Inflammatory macrophage treated with lipopolysaccharide for 4 hours (primary cell): Measurements from ENCODE around the gene SOX9.

ENCODE experiments used
- DNase-seq: peaks from one replicate; pipeline ENCODE4 v3.0.0-alpha.2; 2020

SOX9 gene

GRCh38 chr17:72120642-72121163 is at the start of gene SOX9:
SOX9 (plus strand) TSS chr17:72121020; CDS start chr17:72121392, 372 bp downstream.
- DNase-seq = no peak

DNA sequence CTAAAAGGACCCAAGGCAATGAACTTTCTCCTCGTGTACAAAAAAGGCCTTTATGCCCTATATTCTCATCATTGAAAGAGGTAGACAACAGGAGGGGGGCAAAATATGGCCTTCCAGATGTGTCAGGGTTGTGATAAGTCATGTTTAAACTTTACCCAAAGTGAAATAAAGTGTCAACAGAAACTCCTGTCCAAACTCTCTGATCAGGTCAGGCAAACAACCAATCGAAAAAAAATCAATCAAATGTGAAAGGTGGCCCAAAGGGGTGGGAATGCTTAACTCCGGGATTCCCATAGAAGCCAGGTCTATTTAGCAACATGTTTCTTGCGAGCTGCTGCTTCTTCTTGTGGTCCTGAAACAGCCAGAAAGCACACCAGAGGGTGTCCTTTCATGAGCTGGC is 49.5 kb upstream of the SOX9 start:
- DNase-seq = no peak

DNA sequence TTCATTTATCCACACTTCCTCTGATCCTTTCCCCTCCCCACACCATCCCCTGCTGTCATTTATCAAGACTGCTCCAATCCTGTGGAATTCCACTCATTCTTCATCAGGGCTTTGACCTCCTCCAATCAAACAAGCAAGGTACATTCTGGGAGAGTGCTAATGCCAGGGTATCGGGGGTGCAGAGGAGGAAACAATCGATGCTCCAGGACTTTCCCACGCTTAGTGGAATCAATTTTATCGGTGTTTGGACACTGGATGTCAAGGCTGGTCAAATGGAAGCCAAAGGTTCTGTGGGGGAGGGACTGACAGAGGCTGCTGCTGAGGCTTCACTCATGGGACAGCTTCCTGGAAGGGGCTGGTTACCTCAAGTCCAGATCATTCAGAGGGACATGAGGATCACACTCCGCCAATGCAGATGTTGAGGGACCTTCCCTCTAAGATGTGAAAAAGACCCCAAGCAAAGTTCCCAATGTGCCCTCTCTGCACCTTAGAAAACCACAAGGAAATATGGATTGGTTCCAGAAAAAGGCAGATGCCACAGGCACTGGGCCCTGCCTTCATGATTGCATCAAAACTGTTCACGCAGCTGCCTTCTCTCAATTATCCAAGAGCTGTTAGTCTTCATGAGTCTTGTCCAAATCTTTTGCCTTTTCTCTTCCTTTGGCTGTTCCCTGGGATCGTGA is 44.7 kb upstream of the SOX9 start:
- no peak for DNase-seq

- DNase-seq = no peak
Observed at GRCh38 chr17:72076678-72077030, 44.2 kb upstream of the SOX9 start.

DNA sequence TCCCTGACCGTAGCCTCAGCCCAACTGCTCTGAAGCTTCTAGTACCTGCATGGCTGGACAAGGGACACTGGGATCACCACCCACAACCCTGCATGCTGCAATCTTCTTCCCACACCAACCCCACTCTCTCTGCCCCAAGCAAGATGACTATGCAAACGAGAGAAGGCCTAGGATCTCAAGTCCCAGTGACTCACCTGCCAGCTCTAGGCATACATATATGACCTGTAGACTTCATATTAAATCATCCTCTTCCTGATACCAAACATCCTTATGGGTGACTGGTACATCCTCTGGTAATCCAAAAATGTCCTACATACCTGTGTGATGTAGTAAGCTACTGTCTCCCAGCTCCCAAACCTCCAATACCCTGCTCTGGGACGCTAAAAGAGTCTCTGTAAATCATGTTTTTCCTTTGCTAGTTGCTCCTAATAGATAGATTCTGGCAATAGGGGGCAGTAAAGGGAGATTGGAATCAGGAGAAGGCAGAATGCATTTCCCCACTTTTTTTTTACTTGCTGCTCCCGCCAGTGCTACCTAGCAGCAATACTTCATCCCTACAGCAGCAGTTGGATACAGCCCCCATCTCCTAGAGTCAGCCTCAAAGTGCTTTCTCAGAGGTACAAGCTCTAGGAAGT is 43.4 kb upstream of the SOX9 start:
- no peak for DNase-seq

DNA sequence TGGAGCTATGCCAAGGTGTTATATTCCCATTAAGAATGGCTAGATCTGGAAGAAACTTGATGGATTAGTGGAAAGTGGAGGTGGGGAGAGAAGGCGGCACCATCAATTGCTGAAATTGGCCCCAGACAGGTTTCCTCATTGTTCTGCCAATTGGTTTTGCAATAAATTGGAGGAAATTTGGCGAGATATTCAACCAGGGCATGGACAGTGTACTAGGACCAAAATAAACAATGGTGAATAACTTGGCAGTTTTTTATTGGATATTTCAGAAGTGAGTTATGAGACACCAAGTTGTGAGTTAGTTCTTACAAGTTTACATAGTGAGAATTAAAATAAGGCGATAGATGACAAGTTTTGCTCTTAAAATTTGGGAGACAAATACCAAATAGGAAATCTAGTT is 41.1 kb upstream of the SOX9 start:
- no peak for DNase-seq

- no peak for DNase-seq
Observed at GRCh38 chr17:72087876-72088275, 32.9 kb upstream of the SOX9 start.

GRCh38 chr17:72089453-72089987 is 31.3 kb upstream of the SOX9 start:
- no peak for DNase-seq

- no peak for DNase-seq
Observed at GRCh38 chr17:72090108-72090507, 30.7 kb upstream of the SOX9 start.

DNA sequence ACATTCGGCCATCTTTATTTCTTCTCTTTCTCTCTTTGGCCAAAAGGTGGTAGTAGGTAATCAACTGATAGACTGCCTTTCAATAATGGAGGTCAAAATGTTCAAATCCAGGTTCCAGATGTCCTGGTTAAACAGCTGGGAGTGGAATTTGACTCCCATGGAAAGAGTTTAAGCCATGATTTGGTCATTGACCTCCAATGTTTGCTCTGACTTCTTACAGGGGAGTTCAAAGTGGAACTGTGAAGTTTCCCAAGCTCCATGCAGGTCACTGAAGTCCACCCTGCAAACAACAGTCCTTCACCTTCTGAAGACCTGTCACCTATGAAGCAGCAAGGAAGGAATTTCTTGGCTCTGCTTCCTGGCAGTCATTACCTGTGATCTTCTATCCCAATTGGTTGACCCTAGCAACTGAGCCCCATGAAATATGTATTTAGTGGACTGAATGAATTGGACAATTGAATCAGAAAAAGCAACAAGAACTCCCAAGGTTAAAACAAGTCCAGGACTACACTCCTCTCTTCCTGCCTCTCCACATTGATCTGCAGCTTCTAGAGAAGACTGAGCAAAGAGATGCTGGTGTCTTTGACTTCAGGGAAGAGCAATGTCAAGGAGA is 28.0 kb upstream of the SOX9 start:
- DNase-seq = no peak

DNA sequence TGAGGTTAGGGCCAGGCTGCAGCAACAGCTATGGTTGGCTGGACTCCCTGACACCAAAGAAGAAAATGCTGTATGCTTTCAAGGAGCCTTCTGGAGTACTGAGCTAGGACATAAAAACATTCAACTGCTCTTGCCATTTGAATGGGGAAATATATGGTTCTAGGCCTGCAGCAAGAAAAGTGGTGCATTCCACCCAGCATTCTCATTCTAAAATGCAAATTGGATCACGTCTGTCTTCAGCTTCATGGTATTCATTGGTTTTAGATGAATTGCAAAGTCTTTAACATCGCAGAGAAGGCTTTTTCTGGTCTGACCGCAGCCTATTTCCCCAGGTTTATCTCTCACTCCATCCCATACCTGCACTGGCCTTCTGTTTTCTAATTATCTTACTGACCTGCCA is 27.1 kb upstream of the SOX9 start:
- DNase-seq = no peak

- DNase-seq = no peak
Observed at GRCh38 chr17:72095316-72095715, 25.5 kb upstream of the SOX9 start.

GRCh38 chr17:72097144-72097543 is 23.7 kb upstream of the SOX9 start:
- DNase-seq = no peak

- DNase-seq = no peak
Observed at GRCh38 chr17:72099919-72100318, 20.9 kb upstream of the SOX9 start.

- no peak for DNase-seq
Observed at GRCh38 chr17:72100470-72100869, 20.4 kb upstream of the SOX9 start.

- DNase-seq = no peak
Observed at GRCh38 chr17:72101526-72101925, 19.3 kb upstream of the SOX9 start.

DNA sequence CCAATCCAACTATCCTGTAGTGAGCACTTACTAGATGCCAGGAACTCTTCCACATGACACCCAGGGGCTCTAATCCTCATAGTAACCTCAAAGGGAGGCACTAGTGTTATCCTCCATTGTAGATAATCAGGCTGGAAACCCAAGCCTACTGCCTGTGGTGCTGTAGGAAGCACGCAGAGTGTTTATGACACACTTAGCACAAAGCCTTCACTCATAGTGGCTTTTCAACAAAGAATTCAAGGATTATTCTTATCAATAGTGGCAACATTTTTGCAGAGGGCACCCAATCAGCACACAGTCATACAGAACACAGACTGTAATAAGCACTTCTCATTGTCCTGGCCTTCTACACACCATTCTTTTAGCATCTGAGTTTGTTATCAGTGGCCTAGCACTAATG is 18.5 kb upstream of the SOX9 start:
- no peak for DNase-seq

GRCh38 chr17:72104164-72104862 is 16.5 kb upstream of the SOX9 start:
- no peak for DNase-seq

- no peak for DNase-seq
Observed at GRCh38 chr17:72104863-72105234, 16.0 kb upstream of the SOX9 start.

GRCh38 chr17:72107100-72107499 is 13.7 kb upstream of the SOX9 start:
- no peak for DNase-seq

GRCh38 chr17:72110231-72110941 is 10.4 kb upstream of the SOX9 start:
- no peak for DNase-seq

DNA sequence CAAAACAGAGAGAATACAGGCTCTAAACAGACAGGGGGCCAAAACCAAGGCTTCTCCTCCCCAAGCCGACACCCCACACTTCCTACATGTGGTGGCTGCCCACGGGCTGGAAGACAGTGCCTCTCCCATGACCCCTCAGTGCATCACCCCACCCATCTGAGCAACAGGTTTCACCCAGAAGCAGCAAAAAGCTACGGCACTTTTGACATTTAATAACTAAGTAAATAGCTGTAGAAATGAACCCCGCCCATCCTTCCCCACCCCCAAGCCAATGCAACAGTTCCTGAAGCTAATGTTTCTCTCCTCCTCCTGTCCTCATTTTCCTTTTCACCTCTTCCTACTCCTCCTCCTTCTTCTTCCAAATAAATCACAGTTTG is 9.9 kb upstream of the SOX9 start:
- DNase-seq = no peak
